Astrocyte of the hippocampus (primary cell): ENCODE data around the gene SLC39A2.
"Not testable (repeated sequence)": the region's sequence is repeated elsewhere in the genome, so short reads cannot be mapped to it uniquely, and the experiment has no call there.

Source experiments
- DNase-seq: peaks from one replicate; pipeline ENCODE4 v3.0.0; 2011; ENCODE audit warnings: low read depth, low spot score

Gene SLC39A2

GRCh38 chr14:21025371-21026273 lies 26.5 kb downstream of the SLC39A2 start:
- DNase-seq = peak; percentile 28

GRCh38 chr14:21026274-21026987 lies 27.3 kb downstream of the SLC39A2 start:
- DNase-seq = no peak

- DNase-seq = no peak
Observed at GRCh38 chr14:21026988-21027315, 27.9 kb downstream of the SLC39A2 start.

- no peak for DNase-seq
Observed at GRCh38 chr14:21029917-21030316, 30.8 kb downstream of the SLC39A2 start, which contains the start of gene TPPP2. Gene TPPP2, plus strand, starts transcription at chr14:21030217. Its CDS starts 365 bp downstream, at chr14:21030582.

- no peak for DNase-seq
Observed at GRCh38 chr14:21030531-21030930, 31.4 kb downstream of the SLC39A2 start.

- no peak for DNase-seq
Observed at GRCh38 chr14:21032326-21033132, 33.4 kb downstream of the SLC39A2 start.

GRCh38 chr14:21033133-21033698 lies 34.1 kb downstream of the SLC39A2 start:
- DNase-seq = no peak

DNA sequence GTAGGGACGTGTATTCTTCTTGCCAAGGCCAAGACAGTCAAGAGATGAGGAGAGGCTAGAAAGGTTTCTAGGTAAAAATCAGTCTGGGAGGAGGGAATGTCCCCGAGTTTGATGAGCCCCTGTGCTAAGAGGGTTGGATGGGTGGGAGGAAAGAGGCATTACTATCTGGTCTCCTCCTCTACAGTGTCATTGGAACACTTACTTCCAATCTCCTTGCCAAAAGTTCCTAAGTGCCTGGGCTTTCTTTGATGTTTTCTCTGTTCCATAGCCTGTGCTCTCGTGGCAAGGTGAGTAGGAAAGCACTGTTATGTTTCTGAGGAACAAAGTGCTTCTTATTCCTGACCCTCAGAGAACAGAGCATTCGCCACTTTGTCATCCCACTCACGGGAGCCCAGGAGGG lies 35.6 kb downstream of the SLC39A2 start, which contains the start of gene RNASE13:
Gene RNASE13, minus strand, starts transcription at position 101 of the 400 bp plus-strand sequence. CDS start 519 bp downstream, outside the sequence.
- DNase-seq = no peak

DNA sequence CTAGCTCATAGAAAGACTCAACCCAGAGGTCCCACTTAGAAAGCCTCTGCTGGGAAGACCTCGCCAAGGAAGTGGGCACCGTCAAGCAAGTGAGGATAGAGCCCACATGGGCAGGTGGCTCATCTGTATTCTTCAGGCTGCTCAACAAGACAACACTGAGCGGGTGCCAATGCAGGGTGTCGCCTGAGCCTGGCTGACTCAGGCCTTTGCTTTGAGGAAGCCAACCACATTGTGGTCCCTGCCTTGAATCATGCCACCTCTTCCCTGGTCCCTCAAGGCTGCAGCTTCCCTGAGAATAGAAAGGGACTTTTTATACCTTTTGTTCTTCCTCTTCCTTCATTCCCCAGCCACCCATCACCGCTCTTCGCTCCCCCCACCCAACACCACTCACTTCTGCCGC lies 37.7 kb downstream of the SLC39A2 start:
- no peak for DNase-seq

DNA sequence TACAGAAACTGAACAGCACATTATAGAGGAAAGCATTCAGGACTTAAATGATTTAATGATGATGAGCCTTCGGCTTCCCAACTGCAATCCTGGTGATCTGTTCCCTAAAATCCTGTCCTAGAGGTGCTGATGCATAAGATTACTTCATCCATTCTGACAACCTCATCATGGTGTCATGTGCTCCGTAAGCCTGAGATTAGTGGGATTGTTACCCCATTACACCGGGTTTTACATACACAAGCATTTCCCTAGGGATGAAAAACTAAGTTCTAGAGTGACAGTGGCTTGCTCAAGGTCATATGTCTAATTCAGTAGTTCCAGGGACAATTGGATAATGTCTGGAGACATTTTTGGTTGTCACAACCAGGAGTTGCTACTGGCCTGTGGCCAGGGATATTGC lies 38.1 kb downstream of the SLC39A2 start:
- no peak for DNase-seq

- DNase-seq = peak; percentile 46
Observed at GRCh38 chr14:21038441-21039422, 39.6 kb downstream of the SLC39A2 start.

DNA sequence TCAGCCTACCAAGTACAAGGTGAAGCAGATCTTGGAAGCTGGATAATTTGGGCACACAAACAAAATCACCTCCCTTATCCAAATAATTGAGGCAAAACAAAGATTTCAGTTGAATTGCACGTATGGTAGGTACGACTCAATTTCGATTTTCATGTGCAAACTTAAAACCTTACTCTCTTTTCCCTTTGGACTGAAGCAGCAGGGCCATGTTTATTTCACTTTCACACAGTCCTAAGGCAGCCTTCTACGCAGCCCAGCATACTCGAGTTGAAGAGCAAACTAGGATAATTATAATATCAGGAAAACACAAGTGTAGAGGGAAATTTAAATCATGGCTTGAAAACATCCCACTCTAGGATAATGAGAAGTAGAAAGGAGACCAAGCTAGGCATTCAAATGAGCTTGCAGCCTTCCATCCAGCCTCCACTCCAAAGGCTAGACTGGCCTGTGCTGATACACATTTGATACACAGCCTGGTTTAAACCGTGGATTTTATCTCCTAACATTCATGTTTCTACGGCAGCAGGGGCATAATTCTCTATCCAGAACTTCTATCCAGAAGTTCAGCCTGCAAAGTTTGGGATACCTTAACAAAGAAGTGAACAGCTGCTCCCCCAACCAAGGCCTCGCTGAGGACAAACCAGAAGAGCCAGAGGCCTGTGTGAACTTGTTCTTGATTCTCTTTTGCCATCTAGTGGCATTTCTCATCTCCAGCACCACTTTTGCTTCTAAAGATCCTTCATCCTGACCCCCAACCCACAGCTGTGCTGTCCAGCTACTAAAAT lies 40.7 kb downstream of the SLC39A2 start:
- peak; percentile 74 for DNase-seq

GRCh38 chr14:21040370-21040925 lies 41.4 kb downstream of the SLC39A2 start:
- no peak for DNase-seq

DNA sequence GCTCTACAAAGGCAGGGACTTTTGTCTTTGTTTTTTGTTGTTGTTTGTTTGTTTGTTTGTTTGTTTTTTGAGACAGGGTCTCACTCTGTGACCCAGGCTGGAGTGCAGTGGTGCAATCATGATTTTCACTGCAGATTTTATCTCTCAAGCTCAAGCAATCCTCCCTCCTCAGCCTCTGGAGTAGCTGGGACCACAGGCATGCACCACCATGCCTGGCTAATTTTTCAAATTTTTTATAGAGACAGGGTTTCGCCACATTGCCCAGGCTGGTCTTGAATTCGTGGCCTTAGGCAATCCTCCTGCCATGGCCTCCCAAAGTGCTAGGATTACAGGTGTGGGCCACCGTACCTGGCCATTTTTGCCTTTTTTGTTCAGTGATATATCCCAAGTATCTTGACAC lies 41.8 kb downstream of the SLC39A2 start:
- DNase-seq = not testable (repeated sequence)

DNA sequence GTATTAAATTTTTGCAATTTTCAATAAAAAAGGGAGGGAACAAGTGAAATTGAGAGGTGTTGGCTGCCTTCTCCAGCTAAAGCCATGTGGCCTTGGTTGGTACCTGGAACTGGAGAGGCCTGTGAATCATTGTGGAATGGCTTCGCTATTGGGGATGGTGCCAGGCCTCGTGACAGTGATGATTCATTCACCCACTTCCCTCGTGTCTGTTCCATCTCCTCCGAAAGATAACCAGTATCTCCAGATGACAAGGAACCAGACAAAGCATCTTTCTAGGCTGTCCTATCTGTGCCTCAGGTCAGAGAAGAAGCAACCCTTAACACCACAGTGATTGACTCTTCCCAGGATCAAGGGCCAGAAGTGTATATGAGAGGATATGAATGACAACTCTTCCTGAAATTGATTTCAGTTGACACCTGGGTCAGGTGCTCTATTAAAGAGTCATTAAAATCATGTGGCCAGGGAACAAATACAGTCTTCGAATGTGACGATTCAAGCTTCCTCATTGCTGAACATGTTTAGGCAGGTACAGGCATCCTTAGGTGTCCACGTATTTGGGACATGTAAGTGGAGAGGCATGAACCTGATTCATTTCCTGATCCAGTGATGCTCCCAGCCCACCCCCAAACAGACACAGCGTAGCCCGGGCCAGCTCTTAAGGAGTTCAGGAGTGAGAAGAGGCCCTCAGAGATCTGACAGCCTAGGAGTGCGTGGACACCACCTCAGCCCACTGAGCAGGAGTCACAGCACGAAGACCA lies 42.8 kb downstream of the SLC39A2 start, which contains the start of gene RNASE7:
Gene RNASE7, plus strand, starts transcription at position 687 of the 758 bp plus-strand sequence. CDS start 631 bp downstream, outside the sequence.
- peak; percentile 34 for DNase-seq

DNA sequence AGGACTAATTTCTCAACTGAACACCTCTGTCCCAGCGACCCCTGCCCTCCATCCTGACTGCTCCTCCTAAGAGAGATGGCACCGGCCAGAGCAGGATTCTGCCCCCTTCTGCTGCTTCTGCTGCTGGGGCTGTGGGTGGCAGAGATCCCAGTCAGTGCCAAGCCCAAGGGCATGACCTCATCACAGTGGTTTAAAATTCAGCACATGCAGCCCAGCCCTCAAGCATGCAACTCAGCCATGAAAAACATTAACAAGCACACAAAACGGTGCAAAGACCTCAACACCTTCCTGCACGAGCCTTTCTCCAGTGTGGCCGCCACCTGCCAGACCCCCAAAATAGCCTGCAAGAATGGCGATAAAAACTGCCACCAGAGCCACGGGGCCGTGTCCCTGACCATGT lies 43.8 kb downstream of the SLC39A2 start:
- peak; percentile 51 for DNase-seq

- DNase-seq = no peak
Observed at GRCh38 chr14:21043387-21043973, 44.4 kb downstream of the SLC39A2 start.
